HG02642 (cell line): ENCODE results near the gene ZNF787.

Experiments used
- ATAC-seq: cut with Tn5 transposase; IDR thresholded peaks from one replicate; pipeline ENCODE4 v1.9.1; 2021; ENCODE audit warnings: mild to moderate bottlenecking; ENCODE audit not compliant: unreplicated experiment, poor library complexity

The ZNF787 gene

GRCh38 chr19:56091751-56092546, 29.1 kb downstream of the ZNF787 start:
- ATAC-seq = no peak

- no peak for ATAC-seq
Observed at GRCh38 chr19:56091066-56091490, 30.0 kb downstream of the ZNF787 start.

GRCh38 chr19:56089344-56089743, 31.8 kb downstream of the ZNF787 start:
- ATAC-seq = no peak

- no peak for ATAC-seq
Observed at GRCh38 chr19:56088497-56089215, 32.4 kb downstream of the ZNF787 start.

GRCh38 chr19:56087647-56088496, 33.2 kb downstream of the ZNF787 start:
- ATAC-seq = no peak

- ATAC-seq = no peak
Observed at GRCh38 chr19:56086671-56087430, 34.2 kb downstream of the ZNF787 start.

GRCh38 chr19:56085571-56086275, 35.4 kb downstream of the ZNF787 start:
- ATAC-seq = no peak

GRCh38 chr19:56084835-56085536, 36.1 kb downstream of the ZNF787 start:
- ATAC-seq = no peak

GRCh38 chr19:56083668-56084067, 37.4 kb downstream of the ZNF787 start:
- ATAC-seq = no peak

- ATAC-seq = peak; percentile 72
Observed at GRCh38 chr19:56080669-56081401, 40.3 kb downstream of the ZNF787 start.

- ATAC-seq = no peak
Observed at GRCh38 chr19:56079609-56080008, 41.5 kb downstream of the ZNF787 start.

- no peak for ATAC-seq
Observed at GRCh38 chr19:56076498-56076897, 44.6 kb downstream of the ZNF787 start.

- ATAC-seq = no peak
Observed at GRCh38 chr19:56071151-56071550, 49.9 kb downstream of the ZNF787 start.

- ATAC-seq = no peak
Observed at GRCh38 chr19:56069642-56070041, 51.5 kb downstream of the ZNF787 start.

- peak; percentile 69 for ATAC-seq
Observed at GRCh38 chr19:56066152-56067023, 54.7 kb downstream of the ZNF787 start.

- ATAC-seq = no peak
Observed at GRCh38 chr19:56053596-56053995, 67.5 kb downstream of the ZNF787 start.
